ENCODE results near the gene HOXA5.

HOXA5 gene

DNA sequence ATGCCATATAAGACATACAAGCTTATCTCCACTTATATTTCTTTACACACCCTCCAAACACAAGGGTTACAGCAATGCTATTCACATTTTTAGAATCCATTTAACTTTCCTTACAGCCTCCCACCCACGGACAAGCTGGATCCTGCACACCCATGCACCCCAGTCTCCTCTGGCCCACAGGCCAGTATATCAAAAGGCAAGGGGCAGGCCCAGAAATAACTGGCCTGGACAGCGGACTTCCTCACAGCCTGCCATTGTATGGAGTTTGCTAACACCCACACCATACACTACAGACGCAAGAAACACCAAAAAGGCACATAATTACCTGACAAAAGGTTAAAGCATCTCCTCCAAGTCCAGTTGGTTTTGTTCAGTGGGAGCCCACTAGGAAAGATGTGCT lies 24.9 kb downstream of the HOXA5 start:
- DNase-seq: no peak

DNA sequence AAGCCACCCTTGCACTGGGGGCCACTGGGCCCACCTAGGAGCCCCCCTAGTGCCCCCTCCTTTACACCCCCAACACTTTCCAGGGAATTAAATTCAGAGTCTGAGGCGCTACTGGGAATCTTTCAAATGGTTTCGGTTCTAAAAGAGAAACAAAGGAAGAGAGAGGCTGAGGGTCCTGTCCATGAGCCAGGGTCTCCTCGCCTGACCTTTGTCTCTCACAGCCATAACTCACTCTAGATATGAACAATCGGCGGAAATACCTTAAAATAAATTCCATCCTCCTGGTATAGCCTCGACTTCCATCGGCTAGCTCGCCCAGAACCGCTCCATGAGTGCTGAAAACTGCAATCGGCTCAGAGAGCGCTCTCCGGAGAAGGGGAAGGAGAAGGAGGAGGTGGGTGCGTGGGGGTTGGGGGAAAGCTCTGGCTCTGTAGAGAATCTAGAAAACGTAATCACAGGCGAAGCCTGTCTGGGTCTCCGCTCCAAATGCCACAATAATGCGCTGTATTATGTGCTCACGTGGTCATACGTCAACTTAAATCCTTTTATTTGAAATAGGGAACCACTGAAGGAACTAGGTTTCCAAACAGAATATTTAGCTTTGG lies 25.5 kb downstream of the HOXA5 start:
- DNase-seq: no peak

DNA sequence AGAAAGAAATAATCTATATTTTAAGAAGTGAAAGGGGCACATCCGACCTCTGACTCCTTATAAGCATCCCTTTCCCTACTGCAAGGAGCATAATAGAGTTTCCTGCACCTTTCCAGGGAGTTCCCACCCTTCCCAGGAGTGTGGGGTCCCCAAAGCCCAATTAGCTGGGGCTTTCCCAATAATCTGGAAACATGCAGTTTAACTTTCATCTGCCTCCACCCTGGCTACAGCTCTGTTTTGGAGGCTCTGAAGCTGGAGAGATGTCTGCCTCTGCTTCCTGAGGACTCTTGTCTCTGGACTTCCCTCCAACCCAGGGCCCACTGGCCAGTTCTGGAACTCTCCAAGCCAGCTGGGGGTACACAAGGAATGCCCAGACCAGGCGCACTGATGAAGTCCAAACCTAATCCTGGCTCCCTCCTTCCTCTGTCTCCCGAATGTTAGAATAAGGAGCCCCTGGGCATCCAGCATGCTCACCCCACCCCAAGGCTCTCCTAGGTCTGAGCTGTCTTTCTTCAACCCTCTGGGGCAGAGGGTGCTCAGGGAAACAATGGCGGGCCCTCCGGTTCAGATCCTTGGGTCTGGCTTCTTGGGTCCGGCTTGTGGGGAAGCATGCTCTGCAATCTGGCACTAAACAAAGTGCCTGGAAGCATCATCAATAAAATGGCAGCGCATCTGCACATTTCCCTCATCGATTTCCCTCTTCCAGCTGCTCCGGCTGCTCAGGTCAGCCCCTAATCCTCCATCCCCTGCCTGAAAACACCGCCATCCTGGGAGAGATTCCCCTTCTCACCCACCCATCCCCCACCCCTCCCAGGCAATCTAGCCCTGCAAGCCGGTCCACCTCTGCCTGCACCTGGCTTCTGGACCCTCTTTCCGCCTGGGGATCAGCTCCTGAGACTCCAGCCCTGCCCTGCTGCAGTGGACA lies 26.3 kb downstream of the HOXA5 start:
- no peak for DNase-seq

DNA sequence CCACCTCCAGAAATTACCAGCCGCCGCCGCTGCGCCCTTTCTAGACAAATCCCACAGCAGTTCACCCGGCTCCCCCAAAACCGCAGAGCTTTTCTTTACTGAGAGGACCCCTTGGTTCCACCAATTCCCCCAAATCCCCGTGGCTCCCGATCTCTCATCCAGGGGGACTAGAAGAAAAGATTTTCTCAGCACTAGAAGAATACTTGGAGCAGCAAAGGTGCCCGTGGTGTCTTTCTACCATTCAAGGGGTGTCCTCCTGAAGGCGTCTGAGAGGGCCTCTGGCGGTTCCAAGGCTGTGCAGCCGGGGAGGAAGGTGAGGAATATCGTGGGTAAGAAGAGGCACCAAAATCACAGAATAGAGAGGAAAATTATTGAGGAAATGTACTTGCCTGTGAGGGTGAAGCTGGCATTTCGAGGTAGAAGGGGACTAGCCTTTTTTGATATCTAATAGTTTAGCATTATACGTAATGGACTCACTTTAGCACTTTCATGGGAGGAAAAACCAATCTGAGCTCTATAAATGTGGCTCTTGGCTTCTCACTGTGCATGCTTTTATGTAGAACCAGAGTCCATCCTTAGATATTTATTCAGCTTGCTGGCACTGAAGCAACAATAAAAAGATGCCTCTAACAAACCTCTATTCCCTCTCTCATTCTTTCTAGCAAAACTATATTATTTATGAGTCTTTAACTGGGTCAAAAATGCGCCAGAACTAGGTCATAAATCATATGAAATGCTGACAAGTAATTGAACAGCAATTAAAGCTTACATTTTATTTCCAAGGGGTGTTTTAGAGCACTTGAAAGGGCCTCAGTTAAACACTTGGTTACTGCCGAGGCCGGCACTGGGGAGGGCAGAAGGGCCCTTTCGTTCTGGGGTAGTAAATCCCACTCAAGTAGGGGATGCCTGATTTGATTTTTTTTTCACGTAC lies 27.2 kb downstream of the HOXA5 start:
- DNase-seq: peak; percentile 77

DNA sequence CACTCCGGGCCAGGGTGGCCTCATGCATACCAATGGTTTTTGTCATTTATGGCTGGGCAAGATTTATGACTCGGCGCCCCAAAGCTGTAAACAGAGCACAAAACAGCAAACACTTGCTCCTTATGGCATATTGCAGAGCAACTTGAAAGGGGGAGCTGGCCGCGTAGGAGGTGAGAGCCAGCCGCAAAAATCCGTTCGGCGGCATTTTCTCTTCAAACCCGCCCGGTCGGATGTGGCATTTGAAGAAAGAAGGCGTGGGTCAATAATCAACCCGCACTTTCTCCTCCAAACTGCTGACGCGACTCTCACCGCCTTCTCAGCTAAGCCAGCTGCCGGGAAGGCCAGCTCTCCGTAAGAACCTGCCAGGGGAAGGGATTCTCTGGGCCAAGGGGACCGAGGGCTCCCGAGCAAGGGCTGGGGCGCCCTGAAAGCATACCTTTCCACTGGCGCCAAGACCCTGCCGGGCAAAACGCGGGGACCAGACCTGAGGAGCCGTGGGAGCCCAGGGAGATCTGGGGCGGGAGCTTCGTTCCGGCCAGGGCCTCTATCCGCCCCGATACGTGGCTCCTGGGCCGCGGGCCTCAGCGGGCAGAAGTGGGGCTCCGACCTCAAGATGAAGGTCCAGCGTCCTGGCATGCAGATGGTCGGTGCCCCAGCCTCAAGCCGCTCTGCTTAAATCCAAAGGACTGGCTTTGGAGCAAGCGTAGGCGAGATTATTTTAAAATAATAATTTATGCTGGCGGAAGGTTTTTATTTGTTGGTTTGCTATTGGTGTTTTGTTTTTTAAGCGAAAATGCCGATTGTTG lies 28.1 kb downstream of the HOXA5 start:
- DNase-seq: peak; percentile 90

DNA sequence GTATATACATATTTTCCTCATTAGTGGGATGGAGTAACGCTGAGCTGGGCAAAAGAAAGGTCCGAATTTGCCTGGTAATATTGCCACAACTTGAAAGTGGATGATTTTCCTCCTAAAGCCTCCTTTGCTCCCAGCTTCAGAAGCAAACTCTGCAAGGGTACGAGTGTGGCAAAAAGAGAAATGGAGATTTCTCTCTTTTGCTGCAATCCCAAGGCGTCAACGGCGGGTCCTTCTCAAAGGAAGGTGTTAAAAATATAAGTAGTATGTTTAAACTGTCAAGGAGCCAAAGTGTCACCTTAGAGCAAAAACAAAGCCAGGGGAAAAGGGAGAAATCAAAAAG lies 28.6 kb downstream of the HOXA5 start:
- no peak for DNase-seq

DNA sequence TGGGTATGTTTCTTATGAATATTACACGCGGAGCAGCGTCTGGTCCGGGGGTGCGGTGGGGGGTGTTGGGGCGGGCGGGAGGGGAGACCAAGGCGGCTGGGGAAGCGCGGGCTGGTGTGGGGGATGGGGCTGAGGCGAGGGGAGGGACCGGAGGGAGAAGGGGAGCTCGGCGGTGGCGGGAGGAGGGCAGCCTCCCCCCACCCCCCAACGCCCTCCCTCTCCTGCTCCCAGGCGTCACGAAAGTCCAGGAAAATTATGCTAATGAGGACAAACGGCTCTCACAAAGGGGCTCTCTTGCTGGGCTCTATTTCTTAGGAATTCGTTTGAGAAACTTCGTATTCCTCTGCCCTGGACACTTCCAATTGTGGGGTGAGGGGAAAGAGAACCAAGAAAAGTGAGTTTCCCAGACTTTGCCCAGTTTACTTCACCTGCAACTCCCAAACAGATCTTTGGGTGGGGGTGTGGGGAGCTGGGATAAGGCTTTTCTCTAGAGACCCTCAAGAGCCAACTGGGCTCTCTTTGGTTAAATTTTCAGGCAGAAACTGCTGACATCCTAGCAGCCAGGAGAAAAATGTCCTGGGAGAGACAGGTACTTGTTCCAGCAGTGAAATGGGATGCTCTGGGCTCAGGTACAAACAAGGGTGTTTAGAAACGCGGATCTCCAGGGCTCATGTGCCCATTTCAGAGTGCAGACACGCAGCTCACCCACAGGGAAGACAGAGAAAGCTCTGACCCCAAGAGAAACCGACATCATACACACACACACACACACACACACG lies 29.3 kb downstream of the HOXA5 start:
- DNase-seq: peak; percentile 59

DNA sequence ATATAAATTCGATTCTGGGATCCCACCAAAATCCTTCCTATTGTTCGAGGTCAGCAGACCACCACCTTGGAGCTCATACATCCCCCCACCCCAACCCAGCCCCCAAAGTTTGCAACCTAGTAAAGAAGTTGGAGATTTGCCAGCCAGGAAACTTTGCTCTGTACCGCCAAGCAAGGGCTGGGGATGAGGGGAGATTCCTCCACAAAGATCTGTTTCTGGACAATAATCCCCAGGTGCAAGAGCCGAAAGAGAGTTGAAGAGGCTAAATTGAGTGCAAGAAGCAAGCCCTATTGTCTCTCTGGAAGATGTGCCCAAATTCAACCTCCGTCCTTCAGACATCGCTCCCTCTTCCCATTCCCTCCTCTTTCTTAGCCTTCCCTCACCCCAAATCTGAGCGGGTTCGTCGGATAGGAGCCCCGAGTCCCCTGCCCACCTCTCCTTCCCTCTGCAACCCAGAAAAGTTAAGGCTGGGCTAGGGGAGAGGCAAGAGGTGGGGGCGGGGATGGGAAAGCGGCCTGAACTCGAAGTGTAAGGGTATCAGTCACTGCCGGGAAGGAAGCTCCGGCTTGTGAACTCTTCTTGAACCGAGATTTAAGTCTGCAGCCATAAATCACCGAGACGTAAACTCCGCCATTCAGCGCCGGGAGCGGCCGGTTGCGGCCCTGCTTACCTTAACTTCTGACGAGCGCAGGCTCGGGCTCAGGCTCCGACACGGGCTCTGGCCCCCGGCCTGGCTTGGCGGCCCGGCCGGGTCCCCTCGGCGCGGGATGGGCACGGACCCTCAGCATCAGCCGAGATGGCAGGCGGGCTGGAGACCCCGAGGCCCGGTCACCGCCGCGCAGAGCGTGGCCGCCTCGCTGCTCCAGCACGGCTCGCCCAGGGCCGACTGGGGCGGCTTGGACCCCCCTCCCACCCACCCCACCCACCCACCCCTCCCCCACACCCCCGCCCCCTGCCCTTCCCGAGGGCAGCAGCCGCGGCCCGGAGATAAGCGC lies 30.2 kb downstream of the HOXA5 start:
- peak; percentile 93 for DNase-seq

DNA sequence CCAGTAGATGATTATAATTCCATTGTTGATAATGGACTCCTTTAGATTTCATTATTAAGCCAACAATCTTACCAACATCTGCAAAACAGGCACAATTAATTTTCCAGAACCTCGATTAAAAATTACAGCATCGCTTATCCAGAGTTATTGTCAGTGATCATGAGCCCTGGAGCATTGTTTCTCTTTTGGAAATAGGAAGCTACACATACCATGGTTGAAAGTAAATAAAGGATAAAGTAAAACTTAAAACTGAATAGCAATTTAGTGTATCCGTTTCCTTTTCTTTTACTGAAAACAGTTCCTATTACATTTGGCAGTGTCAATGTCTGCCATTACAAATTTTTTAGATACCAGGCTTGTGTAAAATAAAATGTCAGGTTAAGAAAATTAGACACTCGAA lies 31.1 kb downstream of the HOXA5 start:
- no peak for DNase-seq

DNA sequence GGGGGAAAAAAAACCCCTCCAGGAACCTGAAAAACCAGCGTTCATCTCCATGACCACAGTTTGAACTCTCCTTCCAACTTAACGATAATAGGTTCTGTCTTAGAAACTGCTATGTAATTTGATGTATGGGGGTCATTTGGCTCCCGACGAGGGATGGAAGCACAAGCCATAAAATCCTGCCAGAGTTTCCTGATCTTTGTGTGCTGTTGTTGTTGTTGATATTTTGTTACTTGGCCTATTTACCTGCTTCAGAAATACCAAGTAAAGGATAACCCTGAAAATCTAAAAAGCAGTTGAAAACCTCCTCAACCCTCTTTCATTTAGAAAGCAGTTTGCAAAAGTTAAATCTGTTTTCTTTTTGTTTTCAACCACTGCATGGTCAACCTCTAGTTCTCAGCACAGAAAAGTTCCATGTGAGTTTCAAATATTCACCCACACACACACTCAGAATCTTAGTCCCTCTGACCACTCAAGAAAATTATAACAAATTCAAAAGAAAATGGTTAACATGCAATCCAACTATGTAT lies 31.7 kb downstream of the HOXA5 start:
- DNase-seq: peak; percentile 60

DNA sequence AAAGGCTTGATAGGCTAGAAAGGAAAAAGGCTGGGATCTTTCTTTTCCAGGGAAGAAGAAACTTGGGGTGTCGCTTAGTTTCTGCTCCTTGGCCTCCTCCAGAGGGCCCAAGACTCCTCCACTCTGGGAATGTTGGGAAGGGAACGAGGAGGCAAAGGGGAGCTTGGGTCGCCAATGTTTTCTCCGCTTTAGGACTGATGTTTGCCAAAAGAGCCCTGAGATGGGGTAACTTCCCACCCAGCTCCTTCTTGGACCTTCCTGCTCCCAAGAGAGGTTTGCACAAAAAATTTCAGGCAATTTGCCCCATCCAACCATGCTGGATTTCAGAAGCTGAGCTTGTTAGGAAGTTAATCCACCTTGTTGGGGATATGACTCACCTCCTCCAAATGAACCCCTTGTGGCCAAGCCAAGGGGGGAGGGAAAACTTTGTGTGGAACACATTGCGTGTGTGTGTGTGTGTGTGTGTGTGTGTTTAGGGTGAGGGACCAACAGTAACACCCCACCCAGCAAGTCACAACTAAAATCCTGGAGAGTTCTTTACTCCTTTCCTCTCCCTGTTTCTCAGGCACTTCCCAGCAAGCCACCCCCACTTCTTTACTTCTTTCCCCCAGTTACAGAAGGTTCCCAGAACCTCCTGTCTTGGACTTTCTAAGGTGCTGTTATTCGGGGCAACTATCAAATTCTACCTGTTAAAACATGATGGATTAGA lies 32.3 kb downstream of the HOXA5 start:
- DNase-seq: peak; percentile 67

DNA sequence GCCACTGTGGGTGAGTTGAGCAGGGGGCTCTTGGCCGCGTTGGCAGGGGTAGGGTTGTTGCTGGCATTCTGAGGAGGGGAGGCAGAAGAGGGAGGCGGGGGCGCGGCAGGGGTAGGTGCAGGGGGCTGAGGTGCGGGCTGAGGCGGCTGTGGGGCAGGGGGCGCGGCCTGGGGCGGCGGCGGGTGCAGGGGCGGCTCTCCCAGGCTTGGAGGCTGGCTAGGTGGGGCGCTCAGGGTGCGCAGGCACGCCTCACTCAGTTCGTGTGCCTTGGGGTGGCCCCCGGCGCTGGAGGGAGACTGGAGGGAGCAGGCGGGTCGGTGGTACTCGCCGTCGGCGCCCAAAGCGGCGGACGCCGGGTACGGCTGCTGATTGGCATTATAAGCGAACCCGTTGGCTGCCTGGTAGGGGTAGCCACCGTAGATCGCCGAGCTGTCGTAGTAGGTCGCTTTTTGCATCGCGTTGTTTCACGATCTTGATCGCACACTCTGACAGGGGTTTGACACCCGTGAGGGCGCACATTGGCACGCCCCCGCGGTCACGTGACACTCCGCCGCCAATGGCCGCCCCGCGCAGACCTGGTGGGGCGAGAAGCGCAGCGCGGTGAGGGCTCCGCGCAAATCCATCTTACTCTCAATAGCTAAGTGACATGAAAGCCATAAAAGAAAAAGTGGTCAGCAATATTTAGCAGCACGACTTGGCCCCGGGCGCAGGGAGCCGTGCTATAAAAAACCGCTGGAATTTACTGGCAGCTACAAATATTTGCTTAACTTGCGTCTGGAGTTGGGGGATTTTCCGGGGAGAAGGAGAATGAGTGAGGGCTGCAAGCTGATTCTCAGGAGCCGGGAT lies 33.1 kb downstream of the HOXA5 start:
- DNase-seq: peak; percentile 91

DNA sequence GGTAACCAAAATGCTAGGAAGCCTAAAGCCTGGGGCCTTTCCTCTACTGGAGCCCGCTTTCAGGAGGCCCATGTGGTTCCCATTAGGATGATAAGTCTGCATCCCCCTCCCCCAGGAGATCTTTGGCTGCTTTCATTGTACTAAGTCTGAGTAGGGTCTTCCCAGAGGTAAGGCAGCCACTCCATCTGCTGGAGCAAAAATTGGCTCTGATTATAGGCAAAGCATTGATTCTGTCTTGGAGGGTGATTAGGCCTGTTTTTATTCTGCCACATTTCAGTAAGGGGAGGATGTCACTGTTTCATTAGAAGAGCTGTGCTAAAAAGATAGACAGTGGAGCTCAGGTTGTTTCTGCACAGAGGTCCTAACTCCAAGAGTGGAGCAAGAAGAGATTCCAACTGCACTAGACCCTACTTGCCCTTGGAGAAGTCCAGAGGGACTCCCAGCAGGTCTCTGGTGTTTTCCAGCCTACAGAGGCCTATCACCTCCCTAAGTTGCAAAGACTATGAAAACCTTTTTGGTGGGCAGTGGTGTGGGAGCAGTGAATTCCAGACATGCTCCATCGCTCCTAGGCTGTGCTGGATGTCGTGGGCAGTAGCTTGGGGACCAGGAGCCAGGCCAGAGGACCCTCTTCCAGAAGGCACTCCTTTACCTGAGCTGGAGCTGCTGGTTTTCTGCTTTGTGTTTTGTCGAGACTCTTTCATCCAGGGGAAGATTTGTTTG lies 33.9 kb downstream of the HOXA5 start:
- DNase-seq: no peak

DNA sequence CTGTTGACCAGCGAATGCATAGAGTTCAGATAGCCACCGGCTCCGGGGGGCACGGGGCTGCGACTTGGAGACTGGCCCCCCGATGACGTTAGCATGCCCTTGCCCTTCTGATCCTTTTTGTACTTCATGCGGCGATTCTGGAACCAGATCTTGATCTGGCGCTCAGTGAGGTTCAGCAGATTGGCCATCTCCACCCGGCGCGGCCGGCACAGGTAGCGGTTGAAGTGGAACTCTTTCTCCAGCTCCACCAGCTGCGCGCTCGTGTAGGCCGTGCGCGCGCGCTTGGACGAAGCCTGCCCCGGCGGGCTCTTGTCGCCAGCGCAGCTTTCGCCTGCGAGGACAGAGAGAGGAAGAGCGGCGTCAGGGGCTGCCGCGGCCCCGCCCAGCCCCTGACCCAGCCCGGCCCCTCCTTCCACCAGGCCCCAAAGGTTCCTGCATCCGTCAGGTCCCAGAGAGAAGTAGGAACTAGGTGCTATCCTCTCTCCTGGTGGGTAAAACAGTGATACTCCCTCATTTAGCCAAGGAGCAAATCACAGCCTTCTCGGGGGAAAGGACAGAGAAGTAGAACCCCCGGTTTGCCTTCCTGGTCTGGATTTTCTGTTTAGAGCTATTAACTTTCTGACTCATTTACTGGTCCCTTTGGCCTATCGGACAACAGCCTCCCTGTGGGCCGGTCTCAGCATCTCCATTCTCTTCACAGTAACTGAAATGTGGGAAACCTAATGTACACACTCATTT lies 34.9 kb downstream of the HOXA5 start:
- peak; percentile 80 for DNase-seq

DNA sequence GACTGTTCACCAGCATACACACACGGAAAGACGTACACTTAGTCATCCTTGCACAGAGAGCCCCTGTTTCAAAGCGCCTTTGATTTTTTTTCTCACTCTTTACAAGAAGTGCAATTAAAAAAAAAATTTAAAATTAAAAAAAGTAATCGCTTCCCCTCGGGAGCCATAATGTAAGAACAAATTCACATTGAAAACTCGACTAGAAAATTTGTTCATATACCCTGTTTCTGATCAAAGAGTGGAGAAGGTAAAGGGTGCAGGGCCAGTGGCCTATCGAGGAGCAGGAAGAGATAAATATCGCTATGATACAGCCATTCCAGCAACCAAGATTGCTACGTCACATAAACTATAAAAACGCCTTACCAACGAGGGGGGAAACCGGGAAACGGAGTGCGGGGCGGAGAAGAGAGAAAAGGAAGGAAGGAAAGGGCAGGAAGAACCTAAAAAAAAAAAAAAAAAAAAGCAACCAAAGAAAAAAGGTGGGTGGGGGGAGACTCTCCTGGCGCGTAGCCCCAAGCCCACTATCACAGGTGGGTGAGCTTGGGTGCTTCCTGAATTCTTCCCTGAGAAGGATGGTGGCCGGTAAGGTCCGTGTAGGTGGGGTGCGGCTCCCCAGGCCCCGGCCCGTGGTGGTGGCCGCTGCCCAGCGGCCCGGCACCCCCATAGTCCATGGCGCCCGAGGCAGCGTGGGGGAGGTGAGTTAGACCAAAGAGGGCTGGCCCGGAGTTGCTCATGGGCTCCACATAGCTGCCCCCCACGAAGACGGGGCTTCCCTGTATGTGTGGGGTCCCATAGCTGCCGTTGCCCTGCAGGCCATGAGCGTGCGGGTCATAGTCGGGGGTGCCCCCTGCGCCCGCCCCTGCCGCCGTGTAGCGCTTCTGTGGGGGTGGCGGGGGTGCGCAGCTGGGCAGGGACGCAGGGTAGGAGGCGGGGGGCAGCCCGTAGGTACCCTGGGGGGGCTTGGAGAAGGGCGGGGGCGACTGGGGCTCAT lies 35.8 kb downstream of the HOXA5 start:
- DNase-seq: peak; percentile 76
